GM21515 (cell line): ENCODE measurements around the gene CEACAM18.
A peak's percentile ranks its signal among the peaks of the same experiment; 100 is the strongest.
"Not testable (repeated sequence)": the region's sequence is repeated elsewhere in the genome, so short reads cannot be mapped to it uniquely, and the experiment has no call there.

Source experiments
- ATAC-seq: cut with Tn5 transposase; IDR thresholded peaks from one replicate; pipeline ENCODE4 v1.9.1; 2021; ENCODE audit not compliant: unreplicated experiment

The CEACAM18 gene

GRCh38 chr19:51478381-51479234 lies at the start of gene CEACAM18:
Gene CEACAM18 (plus strand): TSS chr19:51478539.
- ATAC-seq: no peak

GRCh38 chr19:51430221-51430620 lies 48.1 kb upstream of the CEACAM18 start:
- no peak for ATAC-seq

GRCh38 chr19:51431124-51431523 lies 47.2 kb upstream of the CEACAM18 start:
- ATAC-seq: no peak

- ATAC-seq: no peak
Observed at GRCh38 chr19:51433043-51433442, 45.3 kb upstream of the CEACAM18 start.

- ATAC-seq: no peak
Observed at GRCh38 chr19:51434456-51434855, 43.9 kb upstream of the CEACAM18 start.

GRCh38 chr19:51439021-51439465 lies 39.3 kb upstream of the CEACAM18 start:
- no peak for ATAC-seq

- ATAC-seq: no peak
Observed at GRCh38 chr19:51440052-51440451, 38.3 kb upstream of the CEACAM18 start.

- ATAC-seq: no peak
Observed at GRCh38 chr19:51440846-51441409, 37.4 kb upstream of the CEACAM18 start.

- ATAC-seq: peak; percentile 85
Observed at GRCh38 chr19:51441410-51442390, 36.6 kb upstream of the CEACAM18 start.

GRCh38 chr19:51447510-51447909 lies 30.8 kb upstream of the CEACAM18 start:
- ATAC-seq: not testable (repeated sequence)

- ATAC-seq: no peak
Observed at GRCh38 chr19:51448011-51448410, 30.3 kb upstream of the CEACAM18 start.

GRCh38 chr19:51448411-51449016 lies 29.8 kb upstream of the CEACAM18 start:
- ATAC-seq: no peak

GRCh38 chr19:51450730-51451307 lies 27.5 kb upstream of the CEACAM18 start:
- ATAC-seq: no peak

GRCh38 chr19:51456541-51457290 lies 21.6 kb upstream of the CEACAM18 start:
- no peak for ATAC-seq

- no peak for ATAC-seq
Observed at GRCh38 chr19:51457351-51458013, 20.9 kb upstream of the CEACAM18 start.

GRCh38 chr19:51458051-51458645 lies 20.2 kb upstream of the CEACAM18 start, which contains the start of gene SIGLEC8:
Gene SIGLEC8 (minus strand): TSS chr19:51458454. CDS start chr19:51458387, 67 bp downstream.
- ATAC-seq: no peak

- no peak for ATAC-seq
Observed at GRCh38 chr19:51458899-51459505, 19.3 kb upstream of the CEACAM18 start.
